SK-N-SH (cell line): Measurements from ENCODE around the gene MED22. TPM values are rescaled to one million over a fixed set of nuclear protein-coding genes. Genes with fewer than 3 reads are reported as not detected.

Source experiments
- CTCF ChIA-PET: fragments of 300-600, 350-600 bp; formaldehyde crosslinking; extraction: SDS; loops from one replicate; lab custom pipeline; 2021; lab: Yijun Ruan, JAX
- POLR2A ChIA-PET: fragments of 350-600 bp; sonication (Branson Sonifier 250); formaldehyde crosslinking; extraction: SDS; loops from one replicate; lab custom pipeline; 2020; ENCODE audit warnings: antibody characterized with exemption, inconsistent platforms; lab: Yijun Ruan, JAX
- DNase-seq: peaks from one replicate; pipeline ENCODE4 v3.0.0; 2012
- H2AFZ ChIP-seq: fragments of 200-600 bp; sonication (generic); 2 replicates; pipeline ENCODE4 v1.8.1; 2016; ENCODE audit warnings: antibody characterized with exemption, mild to moderate bottlenecking, low read depth
- H3F3A ChIP-seq: fragments of 200-600 bp; sonication (generic); replicated peaks from 2 replicates; pipeline ENCODE3; 2016; ENCODE audit warnings: antibody characterized with exemption, mild to moderate bottlenecking; ENCODE audit not compliant: insufficient read depth
- H3K27ac ChIP-seq, 2 experiments: fragments of 200-500 bp in 1 of 2; fragments of 200-600 bp in 1 of 2; sonication (Bioruptor generic) in 1 of 2; sonication (generic), shearing (Covaris generic) in 1 of 2; 2 replicates each; pipeline versions ENCODE4 v1.5.1 to v1.6.1; 2014 to 2016; ENCODE audit warnings: low read depth in 2 of 2, inconsistent platforms in 1 of 2, low read length in 1 of 2, mild to moderate bottlenecking in 1 of 2, mixed read lengths in 1 of 2
- H3K27me3 ChIP-seq: fragments of 200-600 bp; sonication (generic), shearing (Covaris generic); 2 replicates; pipeline ENCODE4 v1.6.1; 2016; ENCODE audit warnings: mixed run types; ENCODE audit not compliant: insufficient read depth
- H3K36me3 ChIP-seq, 2 experiments: fragments of 200-500 bp in 1 of 2; fragments of 200-600 bp in 1 of 2; sonication (Bioruptor generic) in 1 of 2; sonication (generic) in 1 of 2; replicated peaks in 1 of 2; 2 replicates each; pipeline versions ENCODE3 to v1.5.1; 2014 to 2016; ENCODE audit warnings: low read length in 1 of 2, mild to moderate bottlenecking in 1 of 2; ENCODE audit not compliant: insufficient read depth in 2 of 2, control insufficient read depth in 1 of 2
- H3K4me1 ChIP-seq, 2 experiments: fragments of 200-500 bp in 1 of 2; fragments of 200-600 bp in 1 of 2; sonication (Bioruptor generic) in 1 of 2; sonication (generic), shearing (Covaris generic) in 1 of 2; 2 replicates each; pipeline versions ENCODE4 v1.5.1 to v1.6.1; 2014 to 2016; ENCODE audit warnings: low read depth in 1 of 2, low read length in 1 of 2, mixed run types in 1 of 2; ENCODE audit not compliant: insufficient read depth in 2 of 2, control insufficient read depth in 1 of 2
- H3K4me2 ChIP-seq: fragments of 200-600 bp; sonication (generic), shearing (Covaris generic); 2 replicates; pipeline ENCODE4 v1.6.1; 2017; ENCODE audit warnings: mixed run types
- H3K4me3 ChIP-seq, 2 experiments: fragments of 200-500 bp in 1 of 2; fragments of 200-600 bp in 1 of 2; sonication (Bioruptor generic) in 1 of 2; sonication (generic), shearing (Covaris generic) in 1 of 2; 2 replicates each; pipeline versions ENCODE4 v1.5.1 to v1.8.1; 2014 to 2016; ENCODE audit warnings: low read depth in 2 of 2, inconsistent platforms in 1 of 2, low read length in 1 of 2, mild to moderate bottlenecking in 1 of 2, mixed read lengths in 1 of 2, moderate library complexity in 1 of 2
- H3K79me2 ChIP-seq: fragments of 200-600 bp; sonication (generic); 2 replicates; pipeline ENCODE4 v1.8.1; 2017; ENCODE audit warnings: mild to moderate bottlenecking; ENCODE audit not compliant: insufficient read depth
- H3K9ac ChIP-seq: fragments of 200-600 bp; sonication (generic); 2 replicates; pipeline ENCODE4 v1.6.1; 2017; ENCODE audit warnings: mixed run types
- H3K9me2 ChIP-seq: fragments of 200-600 bp; sonication (generic); 2 replicates; pipeline ENCODE4 v1.6.1; 2017; ENCODE audit warnings: mixed run types
- H3K9me3 ChIP-seq: fragments of 200-600 bp; sonication (generic); 2 replicates; pipeline ENCODE4 v1.6.1; 2017; ENCODE audit warnings: mixed run types, mild to moderate bottlenecking, moderate library complexity
- H4K20me1 ChIP-seq: fragments of 200-600 bp; sonication (generic); 2 replicates; pipeline ENCODE4 v1.6.1; 2017; ENCODE audit warnings: mild to moderate bottlenecking, mixed run types; ENCODE audit not compliant: insufficient read depth
- CHD2 ChIP-seq: fragments of 150-350 bp; IDR thresholded peaks from 2 replicates; pipeline ENCODE4 v1.6.1; 2018; ENCODE audit warnings: low read length; ENCODE audit not compliant: partially characterized antibody
- ELF1 ChIP-seq: IDR thresholded peaks from 2 replicates; pipeline ENCODE4 v1.4.0; 2012
- EP300 ChIP-seq, 2 experiments: IDR thresholded peaks; 2 replicates each; pipeline versions ENCODE4 v1.4.0 to v1.6.1; 2012; ENCODE audit warnings: borderline replicate concordance in 1 of 2, low read depth in 1 of 2, low read length in 1 of 2
- EZH2phosphoT487 ChIP-seq: fragments of 200-600 bp; sonication (generic); IDR thresholded peaks from 2 replicates; pipeline ENCODE4 v1.6.1; 2017; ENCODE audit warnings: low read depth, mixed run types, mild to moderate bottlenecking, antibody characterized with exemption, moderate library complexity, borderline replicate concordance
- FOXM1 ChIP-seq: IDR thresholded peaks from 2 replicates; pipeline ENCODE4 v1.4.0; 2012; ENCODE audit warnings: low read depth, mild to moderate bottlenecking
- GABPA ChIP-seq: IDR thresholded peaks from 2 replicates; pipeline ENCODE4 v1.4.0; 2012; ENCODE audit warnings: low read depth, mild to moderate bottlenecking
- JUND ChIP-seq: IDR thresholded peaks from 2 replicates; pipeline ENCODE4 v1.4.0; 2012
- MXI1 ChIP-seq: IDR thresholded peaks from 2 replicates; pipeline ENCODE4 v1.6.1; 2012; ENCODE audit warnings: mild to moderate bottlenecking, low read depth, low read length, improper control_type of control experiment
- NFIC ChIP-seq: IDR thresholded peaks from 2 replicates; pipeline ENCODE4 v1.4.0; 2012; ENCODE audit warnings: borderline replicate concordance
- POLR2AphosphoS5 ChIP-seq: IDR thresholded peaks from 2 replicates; pipeline ENCODE4 v1.6.1; 2012; ENCODE audit warnings: low read depth, low read length
- RAD21 ChIP-seq: IDR thresholded peaks from 2 replicates; pipeline ENCODE4 v1.6.1; 2012; ENCODE audit warnings: mild to moderate bottlenecking, low read length
- RFX5 ChIP-seq: IDR thresholded peaks from 2 replicates; pipeline ENCODE4 v1.6.1; 2012; ENCODE audit warnings: mild to moderate bottlenecking, improper control_type of control experiment, low read length
- SMC3 ChIP-seq: IDR thresholded peaks from 2 replicates; pipeline ENCODE4 v1.6.1; 2012; ENCODE audit warnings: low read depth, low read length, improper control_type of control experiment
- TEAD4 ChIP-seq: IDR thresholded peaks from 2 replicates; pipeline ENCODE4 v1.4.0; 2012; ENCODE audit warnings: mild to moderate bottlenecking, borderline replicate concordance; ENCODE audit not compliant: insufficient read depth
- YY1 ChIP-seq: IDR thresholded peaks from 2 replicates; pipeline ENCODE4 v1.4.0; 2012; ENCODE audit warnings: low read depth, mild to moderate bottlenecking
- WGBS: methylation state at CpG from one replicate; pipeline ENCODE4 v1.1.6; 2017; ENCODE audit warnings: low lambda C conversion rate; 5-methylcytosine and 5-hydroxymethylcytosine counted together
- polyA plus RNA-seq, 3 experiments: library from polyadenylated mRNA; depleted of rRNA; stranded (reverse); fragments of >200 nt; gene quantifications; 2 replicates each; pipeline ENCODE4 v1.2.3, GENCODE V29; 2012
- TF ChIP-seq, protein P1 (sequence below): fragments of 200-600 bp; sonication (generic); IDR thresholded peaks from 2 replicates; pipeline ENCODE4 v1.6.1; 2017; ENCODE audit warnings: antibody characterized with exemption, mild to moderate bottlenecking, moderate library complexity
- TF ChIP-seq, protein P2 (sequence below): fragments of 150-350 bp; IDR thresholded peaks from 2 replicates; pipeline ENCODE4 v1.6.1; 2017; ENCODE audit warnings: antibody characterized with exemption, low read length, low read depth, borderline replicate concordance
- TF ChIP-seq, protein P3 (sequence below): IDR thresholded peaks from 2 replicates; pipeline ENCODE4; 2012
- TF ChIP-seq, protein P4 (sequence below): IDR thresholded peaks from 2 replicates; pipeline ENCODE4 v1.4.0; 2012; ENCODE audit warnings: low read depth, borderline replicate concordance
- TF ChIP-seq, protein P5 (sequence below): fragments of 150-350 bp; IDR thresholded peaks from 2 replicates; pipeline ENCODE4 v1.6.1; 2016; ENCODE audit warnings: mild to moderate bottlenecking, low read depth, low read length

The MED22 gene
- polyA plus RNA-seq, 1 of the 3 experiments (the other 2 are of a cell fraction): 27.9 TPM

DNA sequence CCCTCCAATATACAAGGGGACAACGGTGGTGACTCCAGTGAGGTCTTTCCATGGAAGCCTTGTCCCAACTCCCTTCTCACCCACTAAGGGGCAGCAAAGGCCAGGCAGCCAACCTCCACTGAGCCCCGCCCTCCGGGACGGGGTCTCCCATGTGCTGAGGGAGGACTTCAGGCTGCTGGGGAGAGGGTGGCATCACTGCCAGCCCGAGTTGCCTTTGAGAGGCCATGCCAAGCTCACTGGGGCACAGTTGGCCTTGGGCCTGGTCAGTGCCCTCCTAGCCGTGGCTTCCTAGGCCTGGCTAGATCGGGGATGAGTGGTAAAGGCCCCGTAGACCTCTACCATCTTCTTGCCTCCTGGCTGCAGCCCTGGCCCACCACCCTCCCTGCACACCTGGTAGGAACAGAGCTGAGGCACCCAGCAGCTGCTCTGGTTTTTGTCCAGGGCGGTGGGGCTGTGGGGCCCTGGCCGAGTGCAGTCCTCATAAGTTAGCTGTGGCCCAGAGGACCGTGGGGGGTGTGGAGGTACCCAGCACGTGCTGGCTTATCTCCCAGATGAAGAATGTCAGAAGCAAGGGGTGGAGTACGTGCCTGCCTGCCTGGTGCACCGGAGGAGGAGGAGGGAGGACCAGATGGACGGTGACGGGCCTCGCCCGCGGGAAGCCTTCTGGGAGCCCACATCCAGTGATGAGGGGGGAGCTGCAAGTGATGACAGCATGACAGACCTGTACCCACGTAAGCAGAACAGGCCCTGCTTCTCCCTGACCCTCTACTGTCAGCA, 11.7 kb upstream of the MED22 start (continued):
- TF ChIP-seq, protein P1, sequence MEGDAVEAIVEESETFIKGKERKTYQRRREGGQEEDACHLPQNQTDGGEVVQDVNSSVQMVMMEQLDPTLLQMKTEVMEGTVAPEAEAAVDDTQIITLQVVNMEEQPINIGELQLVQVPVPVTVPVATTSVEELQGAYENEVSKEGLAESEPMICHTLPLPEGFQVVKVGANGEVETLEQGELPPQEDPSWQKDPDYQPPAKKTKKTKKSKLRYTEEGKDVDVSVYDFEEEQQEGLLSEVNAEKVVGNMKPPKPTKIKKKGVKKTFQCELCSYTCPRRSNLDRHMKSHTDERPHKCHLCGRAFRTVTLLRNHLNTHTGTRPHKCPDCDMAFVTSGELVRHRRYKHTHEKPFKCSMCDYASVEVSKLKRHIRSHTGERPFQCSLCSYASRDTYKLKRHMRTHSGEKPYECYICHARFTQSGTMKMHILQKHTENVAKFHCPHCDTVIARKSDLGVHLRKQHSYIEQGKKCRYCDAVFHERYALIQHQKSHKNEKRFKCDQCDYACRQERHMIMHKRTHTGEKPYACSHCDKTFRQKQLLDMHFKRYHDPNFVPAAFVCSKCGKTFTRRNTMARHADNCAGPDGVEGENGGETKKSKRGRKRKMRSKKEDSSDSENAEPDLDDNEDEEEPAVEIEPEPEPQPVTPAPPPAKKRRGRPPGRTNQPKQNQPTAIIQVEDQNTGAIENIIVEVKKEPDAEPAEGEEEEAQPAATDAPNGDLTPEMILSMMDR: peak; percentile 36
- peak; percentile 35; the same call in 1 of the 2 replicates for TF ChIP-seq SMC3
- no peak; the same call in 1 of the 2 replicates for TF ChIP-seq POLR2AphosphoS5
- no peak for TF ChIP-seq YY1
- TF ChIP-seq JUND: no peak
- TF ChIP-seq GABPA: no peak
- no peak for TF ChIP-seq NFIC
- TF ChIP-seq RFX5: no peak
- no peak for TF ChIP-seq ELF1
- TF ChIP-seq, protein P2, sequence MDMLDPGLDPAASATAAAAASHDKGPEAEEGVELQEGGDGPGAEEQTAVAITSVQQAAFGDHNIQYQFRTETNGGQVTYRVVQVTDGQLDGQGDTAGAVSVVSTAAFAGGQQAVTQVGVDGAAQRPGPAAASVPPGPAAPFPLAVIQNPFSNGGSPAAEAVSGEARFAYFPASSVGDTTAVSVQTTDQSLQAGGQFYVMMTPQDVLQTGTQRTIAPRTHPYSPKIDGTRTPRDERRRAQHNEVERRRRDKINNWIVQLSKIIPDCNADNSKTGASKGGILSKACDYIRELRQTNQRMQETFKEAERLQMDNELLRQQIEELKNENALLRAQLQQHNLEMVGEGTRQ: no peak
- no peak for TF ChIP-seq FOXM1
- TF ChIP-seq, protein P3, sequence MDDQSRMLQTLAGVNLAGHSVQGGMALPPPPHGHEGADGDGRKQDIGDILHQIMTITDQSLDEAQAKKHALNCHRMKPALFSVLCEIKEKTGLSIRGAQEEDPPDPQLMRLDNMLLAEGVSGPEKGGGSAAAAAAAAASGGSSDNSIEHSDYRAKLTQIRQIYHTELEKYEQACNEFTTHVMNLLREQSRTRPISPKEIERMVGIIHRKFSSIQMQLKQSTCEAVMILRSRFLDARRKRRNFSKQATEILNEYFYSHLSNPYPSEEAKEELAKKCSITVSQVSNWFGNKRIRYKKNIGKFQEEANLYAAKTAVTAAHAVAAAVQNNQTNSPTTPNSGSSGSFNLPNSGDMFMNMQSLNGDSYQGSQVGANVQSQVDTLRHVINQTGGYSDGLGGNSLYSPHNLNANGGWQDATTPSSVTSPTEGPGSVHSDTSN: no peak
- peak; percentile 64 for TF ChIP-seq RAD21

DNA sequence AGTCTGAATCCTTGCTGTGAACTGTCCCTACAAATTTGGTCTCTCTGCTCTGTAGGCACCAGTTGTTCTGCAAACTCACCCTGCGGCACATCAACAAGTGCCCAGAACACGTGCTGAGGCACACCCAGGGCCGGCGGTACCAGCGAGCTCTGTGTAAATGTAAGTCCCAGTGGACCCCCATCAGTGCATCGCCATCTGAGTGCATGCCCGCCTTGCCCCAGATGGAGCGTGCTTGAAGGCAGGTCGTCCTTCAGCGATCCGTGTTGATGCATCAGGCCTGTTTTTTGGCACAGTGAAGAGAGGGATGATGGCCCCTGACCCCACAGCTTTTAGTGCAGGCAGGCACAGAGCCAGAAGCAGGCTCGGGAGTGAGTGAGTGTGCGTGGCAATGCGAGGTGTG, 9.7 kb upstream of the MED22 start:
- Histone ChIP-seq H3K9me2 (no peaks in the 10 kb centered on the region), H4K20me1 (0 out of 2 replicates have a peak, but pooled peaks cover 15% of the 10 kb centered on the region), H3K9me3 (no peaks in the 10 kb centered on the region), H3K4me2 (peak overlapping the region; percentile 97), H2AFZ (no peak overlapping the region), H3K4me3 (peak overlapping the region; percentile 68 to 90; a peak in 3 of 4 replicates), H3K79me2 (peaks cover 46% of the 10 kb centered on the region), H3K27ac (no peak overlapping the region), H3K4me1 (peaks cover 13 to 33% of the 10 kb centered on the region in 2 experiments; a peak in 2 of 4 replicates), H3K36me3 (peaks cover under 1 to 57% of the 10 kb centered on the region in 2 experiments), H3K9ac (no peak overlapping the region), H3K27me3 (no peaks in the 10 kb centered on the region), H3F3A (peaks cover 22% of the 10 kb centered on the region)
- no peak for DNase-seq
- POLR2A ChIA-PET: interaction anchor here (1.4 to 2.5 kb wide), 3 partner anchors 9 to 11 kb away, joined by 3 to 11 read pairs (median 3); partner anchors contain the start of genes MED22 and RPL7A
- WGBS: 62% methylated on average over 14 of the region's 14 CpGs
- CTCF ChIA-PET: interaction anchor here (1.2 to 1.9 kb wide), 3 partner anchors 14 to 129 kb away, joined by 4 to 5 read pairs (median 5); no protein-coding TSS in a partner anchor
- TF ChIP-seq, protein P2: no peak
- TF ChIP-seq, protein P4, sequence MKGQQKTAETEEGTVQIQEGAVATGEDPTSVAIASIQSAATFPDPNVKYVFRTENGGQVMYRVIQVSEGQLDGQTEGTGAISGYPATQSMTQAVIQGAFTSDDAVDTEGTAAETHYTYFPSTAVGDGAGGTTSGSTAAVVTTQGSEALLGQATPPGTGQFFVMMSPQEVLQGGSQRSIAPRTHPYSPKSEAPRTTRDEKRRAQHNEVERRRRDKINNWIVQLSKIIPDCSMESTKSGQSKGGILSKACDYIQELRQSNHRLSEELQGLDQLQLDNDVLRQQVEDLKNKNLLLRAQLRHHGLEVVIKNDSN: no peak
- no peak for TF ChIP-seq JUND
- TF ChIP-seq CHD2: no peak
- TF ChIP-seq POLR2AphosphoS5: no peak
- TF ChIP-seq, protein P5, sequence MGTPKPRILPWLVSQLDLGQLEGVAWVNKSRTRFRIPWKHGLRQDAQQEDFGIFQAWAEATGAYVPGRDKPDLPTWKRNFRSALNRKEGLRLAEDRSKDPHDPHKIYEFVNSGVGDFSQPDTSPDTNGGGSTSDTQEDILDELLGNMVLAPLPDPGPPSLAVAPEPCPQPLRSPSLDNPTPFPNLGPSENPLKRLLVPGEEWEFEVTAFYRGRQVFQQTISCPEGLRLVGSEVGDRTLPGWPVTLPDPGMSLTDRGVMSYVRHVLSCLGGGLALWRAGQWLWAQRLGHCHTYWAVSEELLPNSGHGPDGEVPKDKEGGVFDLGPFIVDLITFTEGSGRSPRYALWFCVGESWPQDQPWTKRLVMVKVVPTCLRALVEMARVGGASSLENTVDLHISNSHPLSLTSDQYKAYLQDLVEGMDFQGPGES: no peak
- no peak for TF ChIP-seq TEAD4
- TF ChIP-seq EZH2phosphoT487: no peak
- no peak for TF ChIP-seq SMC3
- TF ChIP-seq GABPA: no peak
- no peak for TF ChIP-seq MXI1
- TF ChIP-seq EP300 (IDR thresholded peaks at IDR 0.05; ENCODE audit: borderline replicate concordance in 1 of 2, low read depth in 1 of 2, low read length in 1 of 2): no peak
- no peak for TF ChIP-seq NFIC
